Endothelial cell of umbilical vein (primary cell): ENCODE results near the gene ABLIM1. TPM values are rescaled to one million over a fixed set of nuclear protein-coding genes. Genes with fewer than 3 reads are reported as not detected.

Experiments used
- BruUV-seq: library from RNA; stranded (reverse); fragments of 400-500 nt; replicated peaks from 2 replicates; lab custom pipeline; 2021; lab: Mats Ljungman, UMichigan
- CTCF ChIA-PET: fragments of 300-600, 350-600 bp; sonication (Branson Sonifier 250); formaldehyde crosslinking; loops from one replicate; lab custom pipeline; 2021; ENCODE audit warnings: antibody characterized with exemption, inconsistent platforms; lab: Charles Lee
- POLR2A ChIA-PET: fragments of 300-600, 350-600 bp; sonication (Branson Sonifier 250); formaldehyde crosslinking; loops from one replicate; lab custom pipeline; 2021; ENCODE audit warnings: antibody characterized with exemption, inconsistent platforms; lab: Charles Lee
- DNase-seq: peaks from one replicate; pipeline ENCODE4 v3.0.0-alpha.2; 2011; ENCODE audit warnings: low read depth, low spot score
- FAIRE-seq: peaks from 2 replicates; lab custom pipeline; 2011; peaks lifted over from hg19 to GRCh38; lab: Jason Lieb, UNC
- H2AFZ ChIP-seq: 2 replicates; pipeline ENCODE4 v1.6.0; 2012; ENCODE audit warnings: low read depth, low read length, control low read depth, inconsistent platforms
- H3K27ac ChIP-seq: 2 replicates; pipeline ENCODE4 v1.5.1; 2011; ENCODE audit warnings: low read depth, mild to moderate bottlenecking, control low read depth, low read length, moderate library complexity; ENCODE audit not compliant: insufficient read depth
- H3K27me3 ChIP-seq, 2 experiments: 2 replicates each; pipeline versions ENCODE4 v1.6.0 to v1.6.1; 2011; ENCODE audit warnings: low read length in 2 of 2, mixed read lengths in 1 of 2; ENCODE audit not compliant: control insufficient read depth in 2 of 2, insufficient read depth in 2 of 2
- H3K36me3 ChIP-seq, 2 experiments: 2 replicates in 1 of 2; 3 replicates in 1 of 2; pipeline ENCODE4 v1.5.1; 2011; ENCODE audit warnings: low read length in 2 of 2, mild to moderate bottlenecking in 1 of 2, moderate library complexity in 1 of 2; ENCODE audit not compliant: control insufficient read depth in 2 of 2, insufficient read depth in 2 of 2; ENCODE audit errors: extremely low read depth in 1 of 2
- H3K4me1 ChIP-seq: 3 replicates; pipeline ENCODE4 v1.5.1; 2011; ENCODE audit warnings: mild to moderate bottlenecking, low read length; ENCODE audit not compliant: control insufficient read depth, insufficient read depth; ENCODE audit errors: extremely low read depth
- H3K4me2 ChIP-seq: 2 replicates; pipeline ENCODE4 v1.6.1; 2011; ENCODE audit warnings: low read length, control low read depth, mixed read lengths; ENCODE audit not compliant: insufficient read depth
- H3K4me3 ChIP-seq, 3 experiments: fragments of 200-600 bp in 1 of 3; sonication (generic), shearing (Covaris generic) in 1 of 3; replicated peaks in 1 of 3; 2 replicates each; pipeline ENCODE4 v1.5.1; 2011 to 2016; ENCODE audit warnings: control low read depth in 3 of 3, low read length in 3 of 3, mild to moderate bottlenecking in 2 of 3, inconsistent platforms in 1 of 3, low read depth in 1 of 3, moderate library complexity in 1 of 3; ENCODE audit not compliant: insufficient read depth in 1 of 3
- H3K79me2 ChIP-seq: 2 replicates; pipeline ENCODE4 v1.6.0; 2012; ENCODE audit warnings: low read length, inconsistent platforms; ENCODE audit not compliant: control insufficient read depth, insufficient read depth
- H3K9ac ChIP-seq: replicated peaks from 2 replicates; pipeline ENCODE3; 2011; ENCODE audit warnings: low read length, control low read depth; ENCODE audit not compliant: insufficient read depth; ENCODE audit errors: extremely low read depth
- H3K9me1 ChIP-seq: replicated peaks from 3 replicates; pipeline ENCODE4 v1.6.0; 2011; ENCODE audit warnings: mild to moderate bottlenecking, low read length; ENCODE audit not compliant: control insufficient read depth, insufficient read depth; ENCODE audit errors: extremely low read depth
- H3K9me3 ChIP-seq: replicated peaks from 2 replicates; pipeline ENCODE4 v1.5.1; 2012; ENCODE audit warnings: low read length, inconsistent platforms; ENCODE audit not compliant: control insufficient read depth, insufficient read depth
- H4K20me1 ChIP-seq: replicated peaks from 2 replicates; pipeline ENCODE3; 2011; ENCODE audit warnings: mild to moderate bottlenecking, low read length; ENCODE audit not compliant: control insufficient read depth, insufficient read depth; ENCODE audit errors: extremely low read depth
- CTCF ChIP-seq, 2 donors: IDR thresholded peaks; 1 replicate in 1 of 2; 2 replicates in 1 of 2; pipeline ENCODE4 v1.5.1; 2011; ENCODE audit warnings: low read length in 2 of 2, mild to moderate bottlenecking in 2 of 2, moderate library complexity in 2 of 2, control low read depth in 1 of 2, inconsistent platforms in 1 of 2, low read depth in 1 of 2; ENCODE audit not compliant: insufficient read depth in 1 of 2; ENCODE audit errors: extremely low read depth in 1 of 2
- EZH2 ChIP-seq: IDR thresholded peaks from 2 replicates; pipeline ENCODE4 v1.6.1; 2012; ENCODE audit warnings: borderline replicate concordance, low read depth, mild to moderate bottlenecking, moderate library complexity, low read length, inconsistent platforms; ENCODE audit not compliant: severe bottlenecking
- FOS ChIP-seq: IDR thresholded peaks from 2 replicates; pipeline ENCODE4 v1.6.1; 2011; ENCODE audit warnings: mild to moderate bottlenecking, low read length, moderate library complexity, borderline replicate concordance; ENCODE audit not compliant: insufficient read depth
- GATA2 ChIP-seq: IDR thresholded peaks from 2 replicates; pipeline ENCODE4 v1.7.0; 2011; ENCODE audit warnings: low read depth, mild to moderate bottlenecking, moderate library complexity, mixed read lengths, low read length; ENCODE audit not compliant: insufficient read length, insufficient read depth
- JUN ChIP-seq: IDR thresholded peaks from 2 replicates; pipeline ENCODE4 v1.6.1; 2011; ENCODE audit warnings: borderline replicate concordance, low read depth; ENCODE audit not compliant: insufficient read length, insufficient read depth
- MYC ChIP-seq: IDR thresholded peaks from one replicate; pipeline ENCODE4 v1.6.1; 2011; ENCODE audit warnings: mild to moderate bottlenecking, low read depth, low read length
- POLR2A ChIP-seq: IDR thresholded peaks from 2 replicates; pipeline ENCODE4 v1.6.1; 2012; ENCODE audit warnings: low read depth, mild to moderate bottlenecking, control low read depth, low read length
- POLR2AphosphoS5 ChIP-seq: IDR thresholded peaks from 2 replicates; pipeline ENCODE4 v1.6.1; 2012; ENCODE audit warnings: low read depth, mild to moderate bottlenecking, control low read depth, low read length, moderate library complexity; ENCODE audit not compliant: insufficient read depth
- dilution Hi-C: fragments of 300-500 bp; cut with MboI; formaldehyde crosslinking; loops from one replicate; pipeline ENCODE4 v1.15.0; 2019; ENCODE audit warnings: low sequenced_read_pairs; ENCODE audit not compliant: extremely low pct_ligation_motif_present
- intact Hi-C: fragments of 100-400 bp; cut with micrococcal nuclease; formaldehyde crosslinking; loops from one replicate; pipeline ENCODE4 v1.10.0; 2022
- polyA plus RNA-seq, 4 experiments: library from polyadenylated mRNA; depleted of rRNA in 3 of 4; stranded (reverse) in 3 of 4; unstranded in 1 of 4; fragments of >200 nt; gene quantifications; 2 replicates each; pipeline versions ENCODE4 v1.2.1 to v1.2.3, GENCODE V29; 2011 to 2012; ENCODE audit warnings: missing spikeins in 1 of 4
- total RNA-seq: library from RNA; stranded (reverse); gene quantifications from 2 replicates; pipeline ENCODE4 v1.2.3, GENCODE V29; 2021
- TF ChIP-seq, protein P1 (sequence below): IDR thresholded peaks from 2 replicates; pipeline ENCODE4 v1.6.1; 2011; ENCODE audit not compliant: insufficient read depth, insufficient read length

The ABLIM1 gene
- total and polyA plus RNA-seq, 2 donors (not counting 3 experiments of a cell fraction or from before 2014, with no cell fraction given): 128 to 235 TPM

- Histone ChIP-seq H3K4me3 (no peak overlapping the region), H3K9ac (peak overlapping the region; percentile 12), H3K4me1 (peaks cover 39% of the 10 kb centered on the region), H3K36me3 (no peaks in the 10 kb centered on the region), H3K9me3 (no peaks in the 10 kb centered on the region), H3K9me1 (no peaks in the 10 kb centered on the region), H3K4me2 (peak overlapping the region; percentile 48), H3K27ac (no peak overlapping the region), H4K20me1 (no peaks in the 10 kb centered on the region), H3K79me2 (no peaks in the 10 kb centered on the region), H3K27me3 (no peaks in the 10 kb centered on the region), H2AFZ (no peak overlapping the region)
- FAIRE-seq: no peak
- intact Hi-C loops: no loop called here
- no TSS peak for BruUV-seq
- no peak for DNase-seq
- dilution Hi-C loops: no loop called here
- POLR2A ChIA-PET: no interaction called here
- CTCF ChIA-PET: interaction anchor here (0.6 to 2.5 kb wide), 3 partner anchors 12 to 69 kb away, joined by 4 to 11 read pairs (median 4); no protein-coding TSS in a partner anchor
- TF ChIP-seq MYC (no peak), EZH2 (no peak), CTCF (IDR thresholded peaks at IDR 0.05; ENCODE audit: extremely low read depth in 1 of 2, insufficient read depth in 1 of 2, low read depth in 1 of 2, low read length in 2 of 2) (no peak), POLR2AphosphoS5 (no peak), GATA2 (no peak), JUN (no peak), POLR2A (no peak), FOS (no peak)
- TF ChIP-seq, protein P1, sequence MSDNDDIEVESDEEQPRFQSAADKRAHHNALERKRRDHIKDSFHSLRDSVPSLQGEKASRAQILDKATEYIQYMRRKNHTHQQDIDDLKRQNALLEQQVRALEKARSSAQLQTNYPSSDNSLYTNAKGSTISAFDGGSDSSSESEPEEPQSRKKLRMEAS: no peak
These were observed 23.0 kb downstream of the ABLIM1 start for GRCh38 chr10:114635101-114635500.
